NCI-H128 (cell line): ENCODE results near the gene ALAD.
A peak's percentile ranks its signal among the peaks of the same experiment; 100 is the strongest.
"Not testable (repeated sequence)": the region's sequence is repeated elsewhere in the genome, so short reads cannot be mapped to it uniquely, and the experiment has no call there.

Source experiments
- DNase-seq: peaks from one replicate; lab custom pipeline; 2025; ENCODE audit not compliant: unreplicated experiment; lab: John Stamatoyannopoulos, UW

ALAD gene

DNA sequence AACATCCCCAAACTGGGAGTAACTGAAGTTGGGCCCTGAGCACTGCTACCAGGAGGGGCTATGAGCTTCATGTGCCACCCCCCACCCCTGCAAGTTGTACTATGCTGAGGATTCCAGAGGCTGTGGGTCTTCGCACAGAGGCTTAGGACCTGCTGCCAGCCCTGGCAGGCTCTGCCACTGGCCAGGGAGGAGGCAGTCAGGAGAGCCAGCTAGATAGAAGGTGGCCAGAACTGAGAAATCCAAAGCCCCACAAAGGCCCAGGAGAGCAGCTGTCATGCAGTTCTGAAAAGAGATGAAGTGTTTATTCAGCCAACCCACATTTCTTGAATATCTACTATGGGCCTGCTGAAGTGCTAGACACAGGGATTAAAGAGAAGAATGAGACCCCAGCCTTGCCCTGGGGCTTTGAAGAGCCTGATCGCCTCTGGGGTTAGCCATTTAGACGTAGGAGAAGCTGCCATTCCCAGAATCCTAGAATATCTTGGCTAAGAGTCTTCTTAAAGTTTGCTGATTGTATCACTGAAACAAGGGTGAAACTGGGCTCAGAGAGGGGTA, 1.4 kb downstream of the ALAD start:
- DNase-seq, result no peak

DNA sequence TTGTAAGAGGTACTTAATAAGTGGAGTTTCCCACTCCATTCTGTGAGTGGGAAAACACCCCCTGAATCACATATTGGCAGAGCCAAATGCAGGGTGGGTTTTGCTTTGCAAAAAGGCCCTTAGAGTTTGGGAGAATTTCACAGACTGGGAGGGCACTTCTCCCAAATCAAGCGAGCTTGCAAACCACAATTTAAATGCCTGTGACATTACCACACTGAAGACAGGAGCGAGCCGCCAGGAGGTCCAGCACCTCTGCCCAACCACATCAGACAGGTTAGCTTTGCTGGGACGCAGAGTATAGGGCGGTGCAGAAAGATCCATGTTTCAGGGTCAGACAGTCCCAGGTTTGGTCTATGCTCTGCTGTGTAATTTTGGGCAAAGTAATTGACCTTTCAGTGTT, 2.3 kb downstream of the ALAD start:
- DNase-seq, result no peak

GRCh38 chr9:113397203-113397631, 3.9 kb downstream of the ALAD start:
- no peak for DNase-seq

GRCh38 chr9:113395000-113395861, 5.9 kb downstream of the ALAD start:
- DNase-seq, result no peak

DNA sequence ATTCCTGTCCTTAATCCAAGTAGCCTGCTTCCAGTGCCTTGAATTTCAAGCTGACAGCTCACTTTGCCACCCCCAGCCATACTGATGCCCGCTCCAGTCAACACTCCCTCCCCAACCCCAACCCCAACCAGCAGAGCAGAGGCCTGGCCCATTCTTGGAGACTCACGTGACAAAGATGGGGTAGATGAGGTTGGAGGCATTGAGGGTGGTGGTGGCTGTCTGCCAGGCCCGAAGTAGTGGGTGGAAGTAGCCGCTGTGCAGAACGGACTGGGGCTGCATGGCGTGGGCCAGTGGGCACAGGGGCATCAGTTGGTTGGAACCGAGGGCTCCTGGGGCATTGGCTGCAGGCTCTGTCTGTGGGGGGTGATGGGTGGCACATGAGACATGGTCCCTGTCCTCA, 7.8 kb downstream of the ALAD start:
- no peak for DNase-seq

DNA sequence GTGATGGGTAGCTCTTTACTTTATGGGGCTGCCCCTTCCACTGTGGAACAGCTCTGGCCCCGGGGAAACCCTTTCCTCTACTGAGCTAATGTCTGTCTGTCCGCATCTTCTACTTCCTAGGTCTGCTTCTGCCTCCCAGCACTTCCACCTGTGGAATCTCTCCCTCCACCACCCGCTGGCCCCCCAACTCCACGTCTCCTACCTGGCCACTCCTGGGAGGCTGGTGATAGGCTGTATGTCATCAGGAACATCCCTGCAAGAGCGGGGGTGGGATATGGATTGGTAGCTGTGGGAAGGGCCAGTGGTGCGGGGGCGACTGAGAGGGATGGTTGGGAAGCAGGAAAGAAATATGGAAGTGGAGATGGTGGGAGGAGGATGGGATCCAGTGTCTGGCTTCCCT, 9.2 kb downstream of the ALAD start:
- DNase-seq, result no peak

DNA sequence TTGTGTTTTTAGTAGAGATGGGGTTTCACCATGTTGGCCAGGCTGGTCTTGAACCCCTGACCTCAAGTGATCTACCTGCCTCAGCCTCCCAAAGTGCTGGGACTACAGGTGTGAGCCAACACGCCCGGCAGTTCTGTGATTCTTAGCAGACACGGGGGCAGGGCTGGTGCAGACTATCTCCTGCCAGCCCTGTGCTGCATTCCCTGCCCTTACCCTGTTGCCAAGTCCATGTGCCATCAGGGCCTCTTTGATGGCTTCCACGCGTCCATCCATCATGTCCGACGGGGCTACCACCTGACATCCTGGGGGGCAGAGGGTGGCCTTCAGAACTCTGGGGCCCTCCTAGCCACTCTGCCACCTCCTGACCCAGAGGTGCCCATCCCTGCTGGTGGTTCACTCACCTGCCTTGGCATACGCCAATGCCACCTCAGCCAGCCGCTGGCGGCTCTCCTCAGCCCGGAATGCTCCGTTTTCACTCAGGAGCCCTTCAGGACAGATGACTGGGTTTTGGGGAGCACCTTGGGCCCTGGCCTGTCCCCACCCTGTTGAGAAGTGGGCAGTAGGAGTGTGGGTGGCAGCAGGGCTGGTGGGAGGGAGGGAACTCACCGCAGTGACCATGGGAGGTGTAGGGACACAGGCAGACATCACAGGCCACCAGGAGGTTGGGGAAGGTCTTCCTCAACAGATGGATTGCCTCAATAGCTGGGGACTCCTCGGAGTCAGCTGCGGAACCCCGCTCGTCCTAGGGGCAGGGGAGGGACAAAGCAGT, 10.7 kb downstream of the ALAD start:
- DNase-seq, result no peak

GRCh38 chr9:113389451-113389850, 11.6 kb downstream of the ALAD start:
- DNase-seq, result no peak

DNA sequence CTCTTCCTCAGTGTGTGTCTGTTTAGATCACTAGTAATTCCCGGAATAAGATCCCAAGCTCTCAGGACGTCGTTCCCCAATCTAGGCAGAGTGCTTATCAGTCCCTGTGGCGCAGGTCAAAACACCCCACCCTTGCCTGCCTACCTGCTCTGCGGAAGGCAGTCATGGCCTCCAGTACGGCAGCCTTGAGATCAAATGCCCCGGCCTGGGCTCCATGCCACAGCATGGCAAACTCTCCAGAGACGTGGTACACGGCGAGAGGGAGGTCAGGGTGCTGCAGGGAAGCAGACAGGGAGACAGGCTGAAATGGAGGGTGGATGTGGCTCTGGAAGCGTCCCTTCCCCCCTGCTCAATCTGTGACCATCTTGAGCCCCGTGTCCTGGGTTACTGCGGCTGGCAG, 12.3 kb downstream of the ALAD start:
- no peak for DNase-seq

DNA sequence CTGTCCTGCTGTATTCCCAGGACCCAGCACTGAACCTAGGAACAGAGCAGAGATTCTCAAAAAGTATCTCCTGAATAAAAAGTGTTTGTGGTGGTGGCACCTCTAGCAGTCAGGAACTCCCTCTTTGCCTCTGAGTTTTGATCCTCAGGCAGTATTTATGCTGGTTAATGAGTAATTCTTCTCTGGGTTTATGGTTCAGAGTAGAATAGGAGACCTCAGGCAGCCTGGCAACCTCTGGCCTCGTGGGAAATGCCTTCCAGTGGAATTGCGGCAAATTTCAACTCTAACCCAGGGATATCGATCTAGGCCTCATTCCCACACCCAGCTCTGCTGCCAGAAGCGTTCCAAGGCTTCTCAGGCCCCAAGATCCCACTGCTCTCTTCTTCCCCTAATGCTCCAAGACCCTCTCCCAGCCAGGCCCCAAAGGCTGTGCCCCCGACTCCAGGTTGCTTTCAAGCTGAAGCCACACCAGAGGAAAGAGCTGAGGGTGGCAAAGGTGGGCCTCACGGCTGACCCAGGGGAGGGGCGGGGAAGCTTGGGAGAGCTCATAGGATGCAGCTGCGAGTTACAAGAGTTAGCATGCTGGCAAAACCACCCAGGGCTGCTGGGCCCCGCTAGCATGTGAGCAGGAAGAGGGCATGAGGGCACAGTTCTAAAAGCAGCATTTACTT, 13.4 kb downstream of the ALAD start:
- DNase-seq, result no peak

GRCh38 chr9:113386571-113387393, 14.3 kb downstream of the ALAD start:
- no peak for DNase-seq

GRCh38 chr9:113381909-113382411, 19.1 kb downstream of the ALAD start:
- no peak for DNase-seq

DNA sequence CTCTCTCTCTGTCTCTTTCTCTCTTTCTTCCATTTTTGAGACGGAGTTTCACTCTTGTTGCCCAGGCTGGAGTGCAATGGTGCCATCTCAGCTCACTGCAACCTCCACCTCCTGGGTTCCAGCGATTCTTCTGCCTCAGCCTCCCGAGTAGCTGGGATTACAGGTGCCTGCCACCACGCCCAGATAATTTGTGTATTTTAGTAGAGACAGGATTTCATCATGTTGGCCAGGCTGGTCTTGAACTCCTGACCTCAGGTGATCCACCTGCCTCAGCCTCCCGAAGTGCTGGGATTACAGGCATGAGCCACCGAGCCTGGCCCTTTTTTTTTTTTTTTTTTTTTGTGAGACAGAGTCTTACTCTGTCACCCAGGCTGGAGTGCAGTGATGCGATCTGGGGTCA, 19.6 kb downstream of the ALAD start:
- DNase-seq, result not testable (repeated sequence)

GRCh38 chr9:113380869-113381378, 20.2 kb downstream of the ALAD start:
- no peak for DNase-seq

GRCh38 chr9:113379829-113380210, 21.3 kb downstream of the ALAD start:
- DNase-seq, result not testable (repeated sequence)

DNA sequence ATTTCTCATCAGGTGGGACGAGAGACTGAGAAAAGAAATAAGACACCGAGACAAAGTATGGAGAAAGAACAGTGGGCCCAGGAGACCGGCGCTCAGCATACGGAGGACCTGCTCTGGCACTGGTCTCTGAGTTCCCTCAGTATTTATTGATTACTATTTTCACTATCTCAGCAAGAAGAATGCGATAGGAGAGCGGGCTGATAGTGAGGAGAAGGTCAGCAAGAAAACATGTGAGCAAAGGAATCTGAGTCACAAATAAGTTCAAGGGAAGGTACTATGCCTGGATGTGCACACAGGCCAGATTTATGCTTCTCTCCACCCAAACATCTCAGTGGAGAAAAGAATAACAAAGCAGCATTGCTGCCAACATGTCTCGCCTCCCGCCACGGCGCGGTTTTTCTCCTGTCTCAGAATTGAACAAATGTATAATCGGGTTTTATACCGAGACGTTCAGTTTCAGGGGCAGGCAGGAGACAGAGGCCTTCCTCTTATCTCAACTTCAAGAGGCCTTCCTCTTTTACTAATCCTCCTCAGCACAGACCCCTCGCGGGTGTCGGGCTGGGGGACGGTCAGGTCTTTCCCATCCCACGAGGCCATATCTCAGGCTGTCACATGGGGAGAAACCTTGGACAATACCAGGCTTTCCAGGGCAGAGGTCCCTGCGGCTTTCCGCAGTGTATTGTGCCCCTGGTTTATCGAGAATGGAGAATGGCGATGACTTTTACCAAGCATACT, 21.8 kb downstream of the ALAD start:
- not testable (repeated sequence) for DNase-seq

- DNase-seq, result peak; percentile 74
These were observed 24.2 kb downstream of the ALAD start, which contains the start of gene HDHD3 for GRCh38 chr9:113376634-113377567. Gene HDHD3 (minus strand): TSS chr9:113376986. CDS start chr9:113374354, 2,632 bp downstream.
